ENCODE measurements around the gene PRRT3. TPM values are rescaled to one million over a fixed set of nuclear protein-coding genes. Genes with fewer than 3 reads are reported as not detected.
A peak's percentile ranks its signal among the peaks of the same experiment; 100 is the strongest.

PRRT3 gene
- total and polyA plus RNA-seq, 2 donors (not counting 1 experiment from before 2014, with no cell fraction given) = 3.1 to 3.8 TPM

DNA sequence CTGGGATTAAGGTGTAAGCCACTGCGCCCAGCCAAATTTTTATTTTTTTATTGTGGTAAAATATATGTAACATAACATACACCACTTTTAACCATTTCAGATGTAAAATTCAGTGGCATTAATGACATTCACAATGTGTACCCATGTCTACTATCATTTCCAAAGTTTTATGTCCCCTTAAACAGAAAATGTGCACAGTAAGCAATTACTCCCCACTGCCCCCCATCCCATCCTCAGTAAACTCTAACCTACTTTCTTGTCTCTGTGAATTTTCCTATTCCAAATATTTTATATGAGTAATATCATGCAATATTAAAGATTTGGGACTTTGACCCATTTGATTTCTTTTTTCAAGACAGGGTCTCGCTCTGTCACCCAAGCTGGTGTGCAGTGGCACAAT is 14.6 kb upstream of the PRRT3 start:
- Histone ChIP-seq H3K9ac (ENCODE audit: insufficient read depth, low read length) (no peak overlapping the region), H2AFZ (ENCODE audit: low read length) (no peak overlapping the region), H3K27me3 (ENCODE audit: control insufficient read depth, insufficient read depth, low read length) (no peaks in the 10 kb centered on the region), H4K20me1 (ENCODE audit: control insufficient read depth, extremely low read depth, insufficient read depth, low read length) (no peaks in the 10 kb centered on the region), H3K27ac (ENCODE audit: insufficient read depth, low read length) (no peak overlapping the region), H3K4me1 (ENCODE audit: control insufficient read depth, extremely low read depth, insufficient read depth, low read length) (peaks cover 12% of the 10 kb centered on the region), H3K4me3 (replicated peaks in 1 of 4; ENCODE audit: control extremely low read depth in 1 of 4, insufficient read depth in 1 of 4, low read depth in 3 of 4, low read length in 4 of 4) (no peak overlapping the region), H3K9me3 (ENCODE audit: control insufficient read depth, insufficient read depth, low read depth, low read length) (no peaks in the 10 kb centered on the region), H3K79me2 (ENCODE audit: control insufficient read depth, insufficient read depth, low read length) (no peaks in the 10 kb centered on the region), H3K4me2 (ENCODE audit: extremely low read depth, insufficient read depth, low read length) (no peak overlapping the region), H3K36me3 (ENCODE audit: control insufficient read depth, insufficient read depth, low read length) (peaks cover 2% of the 10 kb centered on the region)
- TF ChIP-seq EZH2 (IDR thresholded peaks at IDR 0.05; ENCODE audit: low read length, missing control alignments) = no peak
- TF ChIP-seq, protein P1, sequence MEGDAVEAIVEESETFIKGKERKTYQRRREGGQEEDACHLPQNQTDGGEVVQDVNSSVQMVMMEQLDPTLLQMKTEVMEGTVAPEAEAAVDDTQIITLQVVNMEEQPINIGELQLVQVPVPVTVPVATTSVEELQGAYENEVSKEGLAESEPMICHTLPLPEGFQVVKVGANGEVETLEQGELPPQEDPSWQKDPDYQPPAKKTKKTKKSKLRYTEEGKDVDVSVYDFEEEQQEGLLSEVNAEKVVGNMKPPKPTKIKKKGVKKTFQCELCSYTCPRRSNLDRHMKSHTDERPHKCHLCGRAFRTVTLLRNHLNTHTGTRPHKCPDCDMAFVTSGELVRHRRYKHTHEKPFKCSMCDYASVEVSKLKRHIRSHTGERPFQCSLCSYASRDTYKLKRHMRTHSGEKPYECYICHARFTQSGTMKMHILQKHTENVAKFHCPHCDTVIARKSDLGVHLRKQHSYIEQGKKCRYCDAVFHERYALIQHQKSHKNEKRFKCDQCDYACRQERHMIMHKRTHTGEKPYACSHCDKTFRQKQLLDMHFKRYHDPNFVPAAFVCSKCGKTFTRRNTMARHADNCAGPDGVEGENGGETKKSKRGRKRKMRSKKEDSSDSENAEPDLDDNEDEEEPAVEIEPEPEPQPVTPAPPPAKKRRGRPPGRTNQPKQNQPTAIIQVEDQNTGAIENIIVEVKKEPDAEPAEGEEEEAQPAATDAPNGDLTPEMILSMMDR (conservative IDR thresholded peaks at IDR 0.05 in 1 of 2, IDR thresholded peaks at IDR 0.05 in 1 of 2; ENCODE audit: low read depth in 1 of 2, low read length in 2 of 2) = no peak
- DNase-seq (ENCODE audit: low read depth in 2 of 2) = no peak

DNA sequence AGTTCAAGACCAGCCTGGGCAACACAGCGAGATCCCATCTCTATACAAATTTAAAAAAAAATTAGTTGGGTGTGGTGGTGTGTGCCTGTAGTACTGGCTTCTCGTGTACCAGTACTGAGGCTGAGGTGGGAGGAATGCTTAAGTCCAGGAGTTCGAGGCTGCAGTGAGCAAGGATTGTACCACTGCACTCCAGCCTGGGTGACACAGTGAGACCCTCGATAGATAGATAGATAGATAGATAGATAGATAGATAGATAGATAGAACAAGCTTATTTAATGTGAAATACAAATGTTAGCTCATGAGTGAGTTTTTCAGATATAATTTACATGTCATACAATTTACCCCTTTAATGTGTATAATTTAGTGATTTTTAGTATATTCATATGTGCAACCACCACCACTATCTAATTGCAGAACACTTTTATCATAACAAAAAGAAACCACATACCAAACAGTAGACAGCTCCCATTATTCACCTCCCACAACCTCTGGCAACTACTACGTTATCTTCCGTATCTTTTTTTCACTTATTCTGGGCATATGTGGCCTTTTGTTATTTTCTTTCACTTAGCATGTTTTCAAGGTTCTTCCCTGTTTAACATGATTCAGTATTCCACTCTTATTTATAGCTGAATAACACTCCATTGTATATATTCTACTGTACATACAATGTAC is 13.1 kb upstream of the PRRT3 start:
- Histone ChIP-seq H3K79me2 (ENCODE audit: control insufficient read depth, insufficient read depth, low read length) (no peaks in the 10 kb centered on the region), H3K9me3 (ENCODE audit: control insufficient read depth, insufficient read depth, low read depth, low read length) (no peaks in the 10 kb centered on the region), H2AFZ (ENCODE audit: low read length) (no peak overlapping the region), H3K36me3 (ENCODE audit: control insufficient read depth, insufficient read depth, low read length) (no peaks in the 10 kb centered on the region), H3K27ac (ENCODE audit: insufficient read depth, low read length) (no peak overlapping the region), H3K27me3 (ENCODE audit: control insufficient read depth, insufficient read depth, low read length) (no peaks in the 10 kb centered on the region), H3K4me3 (replicated peaks in 1 of 4; ENCODE audit: control extremely low read depth in 1 of 4, insufficient read depth in 1 of 4, low read depth in 3 of 4, low read length in 4 of 4) (no peak overlapping the region), H3K9ac (ENCODE audit: insufficient read depth, low read length) (no peak overlapping the region), H3K4me2 (ENCODE audit: extremely low read depth, insufficient read depth, low read length) (no peak overlapping the region), H4K20me1 (ENCODE audit: control insufficient read depth, extremely low read depth, insufficient read depth, low read length) (no peaks in the 10 kb centered on the region), H3K4me1 (ENCODE audit: control insufficient read depth, extremely low read depth, insufficient read depth, low read length) (peaks cover 7% of the 10 kb centered on the region)
- TF ChIP-seq, protein P1 (conservative IDR thresholded peaks at IDR 0.05 in 1 of 2, IDR thresholded peaks at IDR 0.05 in 1 of 2; ENCODE audit: low read depth in 1 of 2, low read length in 2 of 2) = no peak
- no peak for TF ChIP-seq EZH2 (IDR thresholded peaks at IDR 0.05; ENCODE audit: low read length, missing control alignments)
- DNase-seq (ENCODE audit: low read depth in 2 of 2) = peak in 1 of 2 donors; percentile 58

DNA sequence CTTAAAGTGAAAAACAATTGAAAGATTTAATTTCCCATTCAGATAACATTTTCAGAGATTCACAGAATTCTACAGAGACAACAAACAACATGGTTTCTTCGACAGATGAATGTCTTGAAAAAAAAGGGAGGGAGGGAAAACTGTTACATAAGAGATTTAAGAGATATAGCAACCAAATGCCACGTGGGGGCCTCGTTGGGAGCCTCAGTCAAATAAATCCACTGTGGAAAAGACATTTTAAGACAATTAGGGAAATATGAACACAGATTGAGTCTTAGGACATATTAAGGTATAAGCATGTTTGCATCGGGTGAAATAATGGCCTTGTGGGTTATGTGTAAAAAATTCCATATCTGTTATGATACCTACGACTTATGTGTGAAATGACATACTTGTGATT is 5.0 kb upstream of the PRRT3 start:
- no peaks in the 10 kb centered on the region for H3K9me3 ChIP-seq (ENCODE audit: control insufficient read depth, insufficient read depth, low read depth, low read length)
- no peak overlapping the region for H3K4me3 ChIP-seq (replicated peaks in 1 of 4; ENCODE audit: control extremely low read depth in 1 of 4, insufficient read depth in 1 of 4, low read depth in 3 of 4, low read length in 4 of 4)
- no peak overlapping the region for H2AFZ ChIP-seq (ENCODE audit: low read length)
- H3K27ac ChIP-seq (ENCODE audit: insufficient read depth, low read length) = no peak overlapping the region
- no peaks in the 10 kb centered on the region for H3K36me3 ChIP-seq (ENCODE audit: control insufficient read depth, insufficient read depth, low read length)
- TF ChIP-seq, protein P1 (conservative IDR thresholded peaks at IDR 0.05 in 1 of 2, IDR thresholded peaks at IDR 0.05 in 1 of 2; ENCODE audit: low read depth in 1 of 2, low read length in 2 of 2) = peak in 1 of 2 donors; percentile 12
- no peak for TF ChIP-seq EZH2 (IDR thresholded peaks at IDR 0.05; ENCODE audit: low read length, missing control alignments)
- DNase-seq (ENCODE audit: low read depth in 2 of 2) = peak; percentile 15 to 42
- H3K9ac ChIP-seq (ENCODE audit: insufficient read depth, low read length) = no peak overlapping the region
- no peaks in the 10 kb centered on the region for H3K27me3 ChIP-seq (ENCODE audit: control insufficient read depth, insufficient read depth, low read length)
- H4K20me1 ChIP-seq (ENCODE audit: control insufficient read depth, extremely low read depth, insufficient read depth, low read length) = no peaks in the 10 kb centered on the region
- H3K4me2 ChIP-seq (ENCODE audit: extremely low read depth, insufficient read depth, low read length) = no peak overlapping the region
- no peaks in the 10 kb centered on the region for H3K79me2 ChIP-seq (ENCODE audit: control insufficient read depth, insufficient read depth, low read length)
- H3K4me1 ChIP-seq (ENCODE audit: control insufficient read depth, extremely low read depth, insufficient read depth, low read length) = peaks cover 5% of the 10 kb centered on the region

Data from fibroblast of lung (primary cell).